Keratinocyte (primary cell): ENCODE data around the gene MAPK7.

ENCODE experiments used
- EZH2 ChIP-seq: IDR thresholded peaks from one replicate; pipeline ENCODE4 v1.6.1; 2012; ENCODE audit warnings: inconsistent platforms, mild to moderate bottlenecking, low read length, moderate library complexity
- TF ChIP-seq, protein P1 (sequence below), 3 experiments: IDR thresholded peaks in 1 of 3; conservative IDR thresholded peaks in 1 of 3; optimal IDR thresholded peaks in 1 of 3; 2 replicates in 2 of 3; 3 replicates in 1 of 3; pipeline versions ENCODE3 to v1.5.1; 2011; ENCODE audit warnings: low read length in 3 of 3, mild to moderate bottlenecking in 3 of 3, moderate library complexity in 2 of 3, control low read depth in 1 of 3, inconsistent platforms in 1 of 3; ENCODE audit not compliant: insufficient read depth in 2 of 3; ENCODE audit errors: extremely low read depth in 1 of 3

DNA sequence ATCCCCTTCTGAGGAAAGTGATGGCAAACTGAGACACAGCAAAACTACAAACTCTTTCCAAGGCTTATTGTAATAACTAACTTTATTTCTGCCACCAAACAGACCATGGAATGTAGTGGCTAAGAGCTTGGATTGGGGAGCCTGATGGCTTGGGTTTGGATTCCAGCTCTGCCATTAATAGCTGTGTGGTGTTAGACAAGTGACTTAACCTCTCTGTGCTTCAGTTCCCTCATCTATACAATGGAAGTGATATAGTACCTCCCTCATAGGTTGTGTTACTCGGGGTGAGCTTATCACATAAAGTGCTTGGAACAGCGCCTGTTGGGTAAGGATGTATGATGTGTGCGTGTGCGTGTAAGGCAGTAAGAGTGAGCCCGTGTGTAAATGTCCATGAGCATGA is 26.8 kb downstream of the MAPK7 start:
- TF ChIP-seq EZH2: no peak
- TF ChIP-seq, protein P1, sequence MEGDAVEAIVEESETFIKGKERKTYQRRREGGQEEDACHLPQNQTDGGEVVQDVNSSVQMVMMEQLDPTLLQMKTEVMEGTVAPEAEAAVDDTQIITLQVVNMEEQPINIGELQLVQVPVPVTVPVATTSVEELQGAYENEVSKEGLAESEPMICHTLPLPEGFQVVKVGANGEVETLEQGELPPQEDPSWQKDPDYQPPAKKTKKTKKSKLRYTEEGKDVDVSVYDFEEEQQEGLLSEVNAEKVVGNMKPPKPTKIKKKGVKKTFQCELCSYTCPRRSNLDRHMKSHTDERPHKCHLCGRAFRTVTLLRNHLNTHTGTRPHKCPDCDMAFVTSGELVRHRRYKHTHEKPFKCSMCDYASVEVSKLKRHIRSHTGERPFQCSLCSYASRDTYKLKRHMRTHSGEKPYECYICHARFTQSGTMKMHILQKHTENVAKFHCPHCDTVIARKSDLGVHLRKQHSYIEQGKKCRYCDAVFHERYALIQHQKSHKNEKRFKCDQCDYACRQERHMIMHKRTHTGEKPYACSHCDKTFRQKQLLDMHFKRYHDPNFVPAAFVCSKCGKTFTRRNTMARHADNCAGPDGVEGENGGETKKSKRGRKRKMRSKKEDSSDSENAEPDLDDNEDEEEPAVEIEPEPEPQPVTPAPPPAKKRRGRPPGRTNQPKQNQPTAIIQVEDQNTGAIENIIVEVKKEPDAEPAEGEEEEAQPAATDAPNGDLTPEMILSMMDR (optimal IDR thresholded peaks at IDR 0.05 in 1 of 3, IDR thresholded peaks at IDR 0.05 in 1 of 3, conservative IDR thresholded peaks at IDR 0.05 in 1 of 3; ENCODE audit: extremely low read depth in 1 of 3, insufficient read depth in 2 of 3, low read length in 3 of 3): no peak
